ENCODE results near the gene PTPRG.

- TF ChIP-seq CTCF (conservative IDR thresholded peaks at IDR 0.05; ENCODE audit: low read length) = no peak
- no peak for TF ChIP-seq EZH2phosphoT487 (IDR thresholded peaks at IDR 0.05; ENCODE audit: borderline replicate concordance, low read depth, low read length)
Measured at GRCh38 chr3:61914276-61914675, 352.9 kb downstream of the PTPRG start.
